GM04504 (cell line): ENCODE results near the gene PRDM16.

Experiments
- DNase-seq: peaks from one replicate; pipeline ENCODE4 v3.0.0-alpha.2; 2012; ENCODE audit warnings: low read depth

Gene PRDM16

GRCh38 chr1:3103967-3104677, 35.1 kb downstream of the PRDM16 start:
- DNase-seq: no peak

GRCh38 chr1:3105167-3105863, 36.3 kb downstream of the PRDM16 start:
- DNase-seq: no peak

GRCh38 chr1:3106216-3106615, 37.2 kb downstream of the PRDM16 start:
- DNase-seq: no peak

- DNase-seq: no peak
Measured at GRCh38 chr1:3107201-3107600, 38.2 kb downstream of the PRDM16 start.

GRCh38 chr1:3109355-3109754, 40.4 kb downstream of the PRDM16 start:
- no peak for DNase-seq

GRCh38 chr1:3111348-3112021, 42.5 kb downstream of the PRDM16 start:
- DNase-seq: no peak

- DNase-seq: no peak
Measured at GRCh38 chr1:3112526-3112925, 43.5 kb downstream of the PRDM16 start.

GRCh38 chr1:3113047-3113740, 44.2 kb downstream of the PRDM16 start:
- no peak for DNase-seq

GRCh38 chr1:3113741-3114056, 44.7 kb downstream of the PRDM16 start:
- no peak for DNase-seq

- DNase-seq: no peak
Measured at GRCh38 chr1:3114131-3114744, 45.2 kb downstream of the PRDM16 start.

- no peak for DNase-seq
Measured at GRCh38 chr1:3114846-3115245, 45.8 kb downstream of the PRDM16 start.

- no peak for DNase-seq
Measured at GRCh38 chr1:3115275-3116149, 46.5 kb downstream of the PRDM16 start.

- no peak for DNase-seq
Measured at GRCh38 chr1:3116150-3116510, 47.1 kb downstream of the PRDM16 start.

- DNase-seq: no peak
Measured at GRCh38 chr1:3116560-3116959, 47.6 kb downstream of the PRDM16 start.

GRCh38 chr1:3117879-3118278, 48.9 kb downstream of the PRDM16 start:
- DNase-seq: no peak

- DNase-seq: no peak
Measured at GRCh38 chr1:3119061-3119460, 50.1 kb downstream of the PRDM16 start.

- no peak for DNase-seq
Measured at GRCh38 chr1:3119725-3120124, 50.7 kb downstream of the PRDM16 start.

- DNase-seq: no peak
Measured at GRCh38 chr1:3120140-3120539, 51.1 kb downstream of the PRDM16 start.

GRCh38 chr1:3120994-3121393, 52.0 kb downstream of the PRDM16 start:
- no peak for DNase-seq

GRCh38 chr1:3121401-3122210, 52.6 kb downstream of the PRDM16 start:
- DNase-seq: no peak

GRCh38 chr1:3122311-3122710, 53.3 kb downstream of the PRDM16 start:
- no peak for DNase-seq
